Neutrophil (primary cell): ENCODE measurements around the gene TSPAN7.

Experiments used
- H3K27ac ChIP-seq: fragments of 200-600 bp; sonication (generic); 2 replicates; pipeline ENCODE4 v1.5.1; 2016; ENCODE audit warnings: mild to moderate bottlenecking, moderate library complexity
- H3K27me3 ChIP-seq: fragments of 200-600 bp; sonication (generic); 2 replicates; pipeline ENCODE4 v1.6.0; 2016; ENCODE audit warnings: mild to moderate bottlenecking
- H3K36me3 ChIP-seq: fragments of 200-600 bp; sonication (generic); 2 replicates; pipeline ENCODE4 v1.5.1; 2017
- H3K4me1 ChIP-seq, 2 experiments: fragments of 200-600 bp in 1 of 2; sonication (generic) in 1 of 2; 1 replicate in 1 of 2; 2 replicates in 1 of 2; pipeline versions ENCODE4 v1.5.1 to v1.6.1; 2013 to 2016; ENCODE audit warnings: low read depth in 1 of 2, low read length in 1 of 2, mild to moderate bottlenecking in 1 of 2, moderate library complexity in 1 of 2; ENCODE audit not compliant: control insufficient read depth in 1 of 2, insufficient read depth in 1 of 2
- H3K4me3 ChIP-seq, 2 experiments: fragments of 200-600 bp in 1 of 2; sonication (generic) in 1 of 2; 1 replicate in 1 of 2; 2 replicates in 1 of 2; pipeline ENCODE4 v1.5.1; 2013 to 2016; ENCODE audit warnings: low read depth in 1 of 2, low read length in 1 of 2, mild to moderate bottlenecking in 1 of 2, moderate library complexity in 1 of 2
- H3K9me3 ChIP-seq: fragments of 200-600 bp; sonication (generic); 2 replicates; pipeline ENCODE4 v1.5.1; 2016
- CTCF ChIP-seq: fragments of 200-600 bp; sonication (generic); IDR thresholded peaks from 2 replicates; pipeline ENCODE4 v1.5.1; 2016; ENCODE audit warnings: antibody characterized with exemption

TSPAN7 gene

GRCh38 chrX:38672646-38673045 lies 111.3 kb downstream of the TSPAN7 start:
- Histone ChIP-seq H3K4me1 (peaks cover 0 to 12% of the 10 kb centered on the region in 2 experiments), H3K27ac (no peak overlapping the region), H3K9me3 (no peaks in the 10 kb centered on the region), H3K4me3 (no peak overlapping the region), H3K27me3 (no peaks in the 10 kb centered on the region), H3K36me3 (no peaks in the 10 kb centered on the region)
- TF ChIP-seq CTCF, result no peak

- H3K36me3 ChIP-seq, result no peaks in the 10 kb centered on the region
- H3K4me1 ChIP-seq, result peaks cover 0 to 6% of the 10 kb centered on the region in 2 experiments
- no peak overlapping the region for H3K4me3 ChIP-seq
- TF ChIP-seq CTCF, result no peak
- H3K27me3 ChIP-seq, result no peaks in the 10 kb centered on the region
- no peaks in the 10 kb centered on the region for H3K9me3 ChIP-seq
- H3K27ac ChIP-seq, result no peak overlapping the region
Measured at GRCh38 chrX:38675856-38676255, 114.5 kb downstream of the TSPAN7 start.

- no peak overlapping the region for H3K4me3 ChIP-seq
Measured at GRCh38 chrX:38678183-38678582, 116.8 kb downstream of the TSPAN7 start.

GRCh38 chrX:38678821-38679220 lies 117.5 kb downstream of the TSPAN7 start:
- no peaks in the 10 kb centered on the region for H3K36me3 ChIP-seq
- no peaks in the 10 kb centered on the region for H3K9me3 ChIP-seq
- no peaks in the 10 kb centered on the region for H3K27me3 ChIP-seq
- no peak overlapping the region for H3K27ac ChIP-seq
- no peak for TF ChIP-seq CTCF
- H3K4me1 ChIP-seq, result no peaks in the 10 kb centered on the region
- H3K4me3 ChIP-seq, result no peak overlapping the region

More at GRCh38 chrX:38678183-38678582, 116.8 kb downstream of the TSPAN7 start:
- no peaks in the 10 kb centered on the region for H3K9me3 ChIP-seq
- TF ChIP-seq CTCF, result no peak
- no peak overlapping the region for H3K27ac ChIP-seq
- H3K27me3 ChIP-seq, result no peaks in the 10 kb centered on the region
- no peaks in the 10 kb centered on the region for H3K36me3 ChIP-seq
- H3K4me1 ChIP-seq, result no peaks in the 10 kb centered on the region

- H3K9me3 ChIP-seq, result no peaks in the 10 kb centered on the region
- no peak overlapping the region for H3K27ac ChIP-seq
- no peaks in the 10 kb centered on the region for H3K4me1 ChIP-seq
- no peaks in the 10 kb centered on the region for H3K36me3 ChIP-seq
- no peaks in the 10 kb centered on the region for H3K27me3 ChIP-seq
- no peak overlapping the region for H3K4me3 ChIP-seq
- no peak for TF ChIP-seq CTCF
Measured at GRCh38 chrX:38679695-38680094, 118.4 kb downstream of the TSPAN7 start.

GRCh38 chrX:38682095-38682494 lies 120.8 kb downstream of the TSPAN7 start:
- no peaks in the 10 kb centered on the region for H3K9me3 ChIP-seq
- H3K4me1 ChIP-seq, result no peaks in the 10 kb centered on the region
- no peak for TF ChIP-seq CTCF
- H3K4me3 ChIP-seq, result no peak overlapping the region
- no peak overlapping the region for H3K27ac ChIP-seq
- H3K36me3 ChIP-seq, result no peaks in the 10 kb centered on the region
- no peaks in the 10 kb centered on the region for H3K27me3 ChIP-seq
